GM12864 (cell line): ENCODE measurements around the gene KCNK16.

Experiments
- DNase-seq: peaks from one replicate; pipeline ENCODE4 v3.0.0-alpha.2; 2011; ENCODE audit warnings: low read depth
- H3K4me3 ChIP-seq: 2 replicates; pipeline ENCODE4 v1.5.1; 2011; ENCODE audit warnings: mild to moderate bottlenecking, low read depth, low read length, control low read depth
- TF ChIP-seq, protein P1 (sequence below): IDR thresholded peaks from 2 replicates; pipeline ENCODE4 v1.5.1; 2011; ENCODE audit warnings: low read depth, mild to moderate bottlenecking, moderate library complexity, low read length, control low read depth, inconsistent platforms; ENCODE audit errors: missing control alignments

Gene KCNK16

DNA sequence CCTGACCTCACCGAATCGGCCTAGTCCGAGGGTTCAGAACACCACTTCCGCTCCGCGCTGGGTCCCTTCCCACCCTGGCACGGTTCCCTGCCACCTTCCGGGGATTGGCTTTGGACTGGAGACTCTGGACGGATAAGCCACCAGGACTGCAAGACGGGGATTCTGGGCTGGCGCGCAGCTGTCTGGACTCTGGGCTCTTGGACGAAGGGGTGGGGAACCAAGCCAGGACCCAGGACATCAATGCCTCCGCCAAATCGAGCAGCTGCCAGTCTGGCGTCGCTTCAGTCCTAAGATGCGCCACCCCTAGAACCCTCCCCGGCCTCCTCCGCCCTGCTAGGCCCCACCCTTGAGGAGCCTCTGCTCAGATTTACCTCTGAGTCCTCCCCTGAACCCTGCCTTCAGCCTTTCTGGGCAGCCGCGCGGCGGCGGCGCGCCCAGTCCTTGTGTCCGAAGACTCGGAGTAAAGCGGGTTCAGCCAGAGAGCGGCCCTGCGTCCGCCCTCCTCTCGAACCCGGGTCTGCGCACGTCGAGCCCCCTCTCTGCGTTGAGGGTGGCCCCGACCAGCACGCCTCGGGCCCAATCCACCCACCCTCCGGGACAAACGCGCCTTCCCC, 9.5 kb downstream of the KCNK16 start:
- H3K4me3 ChIP-seq, result no peak overlapping the region
- no peak for DNase-seq
- TF ChIP-seq, protein P1, sequence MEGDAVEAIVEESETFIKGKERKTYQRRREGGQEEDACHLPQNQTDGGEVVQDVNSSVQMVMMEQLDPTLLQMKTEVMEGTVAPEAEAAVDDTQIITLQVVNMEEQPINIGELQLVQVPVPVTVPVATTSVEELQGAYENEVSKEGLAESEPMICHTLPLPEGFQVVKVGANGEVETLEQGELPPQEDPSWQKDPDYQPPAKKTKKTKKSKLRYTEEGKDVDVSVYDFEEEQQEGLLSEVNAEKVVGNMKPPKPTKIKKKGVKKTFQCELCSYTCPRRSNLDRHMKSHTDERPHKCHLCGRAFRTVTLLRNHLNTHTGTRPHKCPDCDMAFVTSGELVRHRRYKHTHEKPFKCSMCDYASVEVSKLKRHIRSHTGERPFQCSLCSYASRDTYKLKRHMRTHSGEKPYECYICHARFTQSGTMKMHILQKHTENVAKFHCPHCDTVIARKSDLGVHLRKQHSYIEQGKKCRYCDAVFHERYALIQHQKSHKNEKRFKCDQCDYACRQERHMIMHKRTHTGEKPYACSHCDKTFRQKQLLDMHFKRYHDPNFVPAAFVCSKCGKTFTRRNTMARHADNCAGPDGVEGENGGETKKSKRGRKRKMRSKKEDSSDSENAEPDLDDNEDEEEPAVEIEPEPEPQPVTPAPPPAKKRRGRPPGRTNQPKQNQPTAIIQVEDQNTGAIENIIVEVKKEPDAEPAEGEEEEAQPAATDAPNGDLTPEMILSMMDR, result no peak

DNA sequence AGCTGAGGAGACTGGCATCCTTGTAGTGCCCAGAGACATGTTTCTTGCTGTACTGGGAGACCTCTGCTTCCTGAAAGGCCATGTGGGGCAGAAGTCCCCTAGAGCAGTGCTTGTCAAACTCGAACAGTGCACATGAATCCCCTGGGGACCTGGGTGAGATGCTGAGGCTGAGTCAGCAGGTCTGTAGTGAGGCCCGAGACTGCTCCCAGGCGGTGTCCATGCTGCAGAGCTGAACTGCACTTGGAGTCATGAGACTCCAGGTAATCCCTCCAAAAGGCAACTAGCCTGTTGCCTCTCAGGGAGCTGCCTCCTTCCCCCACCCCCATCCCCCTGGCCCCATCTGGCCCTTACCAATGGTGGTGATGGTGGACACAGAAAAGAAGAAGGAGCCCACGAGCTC, 12.0 kb downstream of the KCNK16 start:
- no peak overlapping the region for H3K4me3 ChIP-seq
- TF ChIP-seq, protein P1, result no peak
- no peak for DNase-seq

DNA sequence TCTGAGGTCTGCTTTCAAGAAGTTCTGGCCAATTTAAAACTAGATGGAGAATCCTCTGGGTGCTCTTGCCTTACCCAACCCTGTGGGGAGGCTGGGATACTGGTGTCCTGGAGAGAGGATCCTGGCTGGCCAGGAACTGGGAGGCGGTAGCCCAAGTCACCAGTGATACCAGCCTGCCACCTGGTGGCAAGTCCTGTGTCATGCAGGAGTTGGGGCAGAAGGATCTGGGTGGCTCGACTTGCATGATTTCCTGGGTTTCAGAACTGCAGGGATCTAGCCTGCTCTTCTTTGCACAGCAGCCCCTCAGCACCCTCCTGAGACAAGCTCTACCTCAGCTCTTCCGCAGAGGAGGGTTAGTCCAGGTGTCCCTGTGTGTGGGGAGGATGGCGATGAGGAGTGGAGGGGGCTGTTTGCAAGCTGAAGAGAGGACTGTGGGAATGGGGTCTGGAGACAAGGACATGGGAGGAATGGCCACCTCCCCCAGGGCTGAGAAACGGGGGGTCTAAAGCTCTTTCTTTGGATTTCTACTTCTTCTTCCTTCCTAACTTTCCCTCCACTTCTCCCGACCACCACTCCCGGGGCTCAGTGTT, 12.5 kb downstream of the KCNK16 start:
- no peak for DNase-seq
- TF ChIP-seq, protein P1, result peak; percentile 96
- no peak overlapping the region for H3K4me3 ChIP-seq

DNA sequence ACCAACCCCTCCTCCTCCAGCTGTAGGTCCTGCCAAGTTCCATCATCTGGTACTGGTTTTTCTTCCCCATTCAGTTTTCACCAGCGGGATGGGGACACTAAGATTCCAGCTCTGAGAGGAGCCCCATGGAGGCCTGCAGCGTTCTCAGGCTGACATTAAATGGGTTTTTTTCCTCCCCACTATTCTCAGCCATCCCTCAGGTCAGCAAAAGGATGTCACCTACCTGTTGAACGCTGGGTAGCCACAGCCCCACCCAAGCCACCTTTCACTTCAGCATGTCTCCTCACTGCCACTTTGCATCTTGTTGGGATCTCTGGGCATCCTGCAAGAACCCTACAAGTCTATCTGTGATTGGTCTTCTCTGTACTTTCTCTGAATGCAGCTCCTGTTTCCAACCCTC, 15.0 kb downstream of the KCNK16 start:
- DNase-seq, result no peak
- no peak overlapping the region for H3K4me3 ChIP-seq
- TF ChIP-seq, protein P1, result no peak

DNA sequence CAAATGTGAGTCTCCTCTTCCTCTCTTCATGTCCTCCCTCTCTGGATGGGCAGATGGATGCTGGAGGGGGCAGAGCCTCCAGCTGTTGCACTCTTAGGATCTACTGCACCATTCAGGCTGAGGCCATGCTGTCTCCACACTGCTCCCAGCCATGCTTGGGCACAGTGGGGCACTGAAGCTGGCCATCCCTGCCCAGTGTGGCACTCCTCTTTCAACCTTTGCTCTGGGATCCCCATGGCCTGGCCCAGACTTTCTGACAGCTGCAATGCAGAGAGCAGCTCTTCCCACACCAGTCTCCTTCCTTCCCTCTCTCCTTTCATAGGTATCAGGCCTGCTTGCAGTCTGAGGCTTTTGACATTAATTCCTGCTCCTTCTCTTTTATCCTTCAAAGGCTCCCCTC, 17.6 kb downstream of the KCNK16 start:
- DNase-seq, result no peak
- TF ChIP-seq, protein P1, result no peak

DNA sequence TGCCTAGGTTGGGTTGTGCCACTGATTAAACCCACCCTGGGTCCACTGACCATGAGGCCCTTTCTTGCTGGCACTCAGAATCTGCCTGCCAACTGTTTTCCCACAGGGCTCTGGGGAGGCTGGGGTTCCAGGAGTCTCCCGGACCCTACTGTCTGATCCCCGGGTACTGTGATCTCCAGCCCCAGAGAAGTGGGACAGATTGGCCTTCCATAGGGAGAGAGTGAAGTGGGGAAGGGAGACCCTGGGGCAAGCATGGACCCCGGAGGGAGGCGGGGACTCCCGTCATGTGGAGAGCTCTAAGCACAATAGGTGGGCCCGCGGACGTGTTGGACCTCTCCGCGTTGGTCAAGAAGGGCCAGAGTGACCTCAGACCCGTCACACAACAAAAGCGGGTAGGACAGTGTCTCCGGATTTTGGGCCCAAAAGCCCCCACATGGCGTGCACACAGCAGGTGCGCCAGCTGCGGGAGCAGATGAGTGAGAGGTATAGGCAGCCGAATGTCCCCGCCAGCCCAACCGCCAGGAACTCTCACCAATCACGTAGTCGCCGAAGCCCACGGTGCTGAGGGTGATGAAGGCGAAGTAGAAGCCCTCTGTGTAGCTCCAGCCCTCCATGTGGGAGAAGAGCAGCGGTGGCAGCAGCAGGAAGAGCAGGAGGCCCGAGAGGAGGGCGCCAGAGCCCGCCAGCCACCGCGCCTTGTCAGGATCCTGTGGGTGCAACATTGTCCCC, 18.9 kb downstream of the KCNK16 start:
- TF ChIP-seq, protein P1, result no peak
- no peak for DNase-seq
- no peak overlapping the region for H3K4me3 ChIP-seq

More for the DNA sequence above, 17.6 kb downstream of the KCNK16 start:
- H3K4me3 ChIP-seq, result no peak overlapping the region
